Activated CD8-positive, alpha-beta T cell treated with anti-CD3 and anti-CD28 coated beads for 36 hours (primary cell): Measurements from ENCODE around the gene MEIS1. TPM values are rescaled to one million over a fixed set of nuclear protein-coding genes. Genes with fewer than 3 reads are reported as not detected.

ENCODE experiments used
- ATAC-seq: fragments of 200-7000 bp; cut with Tn5 transposase; one replicate; pipeline ENCODE4 v1.10.0; 2021; ENCODE audit warnings: mild to moderate bottlenecking, moderate library complexity
- CTCF ChIA-PET: fragments of 350-600 bp; sonication (Branson Sonifier 250); formaldehyde crosslinking; loops from one replicate; lab custom pipeline; 2021; ENCODE audit warnings: antibody characterized with exemption; lab: Charles Lee
- POLR2A ChIA-PET: fragments of 350-600 bp; sonication (Branson Sonifier 250); formaldehyde crosslinking; loops from one replicate; lab custom pipeline; 2021; ENCODE audit warnings: antibody characterized with exemption; lab: Charles Lee
- DNase-seq: peaks from one replicate; pipeline ENCODE4 v3.0.0-alpha.2; 2020
- H3K27ac Mint-ChIP-seq: one replicate; pipeline ENCODE4 v1.8.0; 2021; ENCODE audit warnings: mild to moderate bottlenecking, mixed read lengths
- H3K27me3 Mint-ChIP-seq: one replicate; pipeline ENCODE4 v1.8.0; 2021; ENCODE audit warnings: mixed read lengths
- H3K36me3 Mint-ChIP-seq: one replicate; pipeline ENCODE4 v1.8.0; 2021; ENCODE audit warnings: low read depth, mixed read lengths
- H3K4me1 Mint-ChIP-seq: one replicate; pipeline ENCODE4 v1.8.0; 2021; ENCODE audit warnings: low read depth, mixed read lengths
- H3K4me3 Mint-ChIP-seq: one replicate; pipeline ENCODE4 v1.8.0; 2021; ENCODE audit warnings: mild to moderate bottlenecking, moderate library complexity, mixed read lengths
- H3K9me3 Mint-ChIP-seq: one replicate; pipeline ENCODE4 v1.8.0; 2021; ENCODE audit warnings: mixed read lengths
- CTCF ChIP-seq: fragments of 200-600 bp; IDR thresholded peaks from one replicate; pipeline ENCODE4 v1.8.0; 2022; ENCODE audit warnings: antibody characterized with exemption, mild to moderate bottlenecking
- intact Hi-C: fragments of 100-400 bp; cut with micrococcal nuclease; formaldehyde crosslinking; loops from one replicate; pipeline ENCODE4 v1.10.0; 2022
- total RNA-seq, 2 experiments: library from RNA; stranded (reverse); gene quantifications; one replicate each; pipeline ENCODE4 v1.2.3, GENCODE V29; 2021

The MEIS1 gene
- total RNA-seq, 2 experiments from 2014 or later = not detected

- H3K36me3 Mint-ChIP-seq = no peaks in the 10 kb centered on the region
- H3K4me3 Mint-ChIP-seq = peak overlapping the region; percentile 56
- DNase-seq (no peak), ATAC-seq (no peak)
- CTCF ChIA-PET = no interaction called here
- peaks cover 77% of the 10 kb centered on the region for H3K27me3 Mint-ChIP-seq
- H3K9me3 Mint-ChIP-seq = no peaks in the 10 kb centered on the region
- peaks cover 21% of the 10 kb centered on the region for H3K4me1 Mint-ChIP-seq
- intact Hi-C loops = loop anchor here (10.0 kb wide), 1 partner anchor 1599 kb away; no protein-coding TSS in a partner anchor
- no peak overlapping the region for H3K27ac Mint-ChIP-seq
- POLR2A ChIA-PET = no interaction called here
- no peak for TF ChIP-seq CTCF
These were observed 587 bp downstream of the MEIS1 start for GRCh38 chr2:66435549-66435875.

- CTCF ChIA-PET = no interaction called here
- intact Hi-C loops = loop anchor here (10.0 kb wide), 1 partner anchor 1599 kb away; no protein-coding TSS in a partner anchor
- H3K4me1 Mint-ChIP-seq = peaks cover 21% of the 10 kb centered on the region
These were observed 1.0 kb downstream of the MEIS1 start for GRCh38 chr2:66435963-66436362.

GRCh38 chr2:66436581-66437001 is 1.7 kb downstream of the MEIS1 start:
- intact Hi-C loops = loop anchor here (10.0 kb wide), 1 partner anchor 1598 kb away; no protein-coding TSS in a partner anchor
- Mint-ChIP-seq H3K4me3 (no peak overlapping the region), H3K9me3 (no peaks in the 10 kb centered on the region), H3K4me1 (peaks cover 21% of the 10 kb centered on the region), H3K27me3 (peaks cover 77% of the 10 kb centered on the region), H3K27ac (no peak overlapping the region), H3K36me3 (no peaks in the 10 kb centered on the region)
- ChIA-PET CTCF (no interaction called here), POLR2A (no interaction called here)
- ATAC-seq = no peak
- TF ChIP-seq CTCF = no peak
- no peak for DNase-seq

More at GRCh38 chr2:66435963-66436362, 1.0 kb downstream of the MEIS1 start:
- ATAC-seq (no peak), DNase-seq (no peak)
- Mint-ChIP-seq H3K36me3 (no peaks in the 10 kb centered on the region), H3K4me3 (no peak overlapping the region), H3K27ac (no peak overlapping the region), H3K27me3 (peaks cover 77% of the 10 kb centered on the region), H3K9me3 (no peaks in the 10 kb centered on the region)
- POLR2A ChIA-PET = no interaction called here
- no peak for TF ChIP-seq CTCF

GRCh38 chr2:66437109-66437690 is 2.3 kb downstream of the MEIS1 start:
- ATAC-seq = no peak
- POLR2A ChIA-PET = no interaction called here
- Mint-ChIP-seq H3K4me3 (no peak overlapping the region), H3K36me3 (no peaks in the 10 kb centered on the region), H3K27ac (no peak overlapping the region), H3K27me3 (peaks cover 75% of the 10 kb centered on the region), H3K9me3 (no peaks in the 10 kb centered on the region), H3K4me1 (peaks cover 21% of the 10 kb centered on the region)
- intact Hi-C loops = loop anchor here (10.0 kb wide), 1 partner anchor 1598 kb away; no protein-coding TSS in a partner anchor
- no peak for TF ChIP-seq CTCF
- CTCF ChIA-PET = interaction anchor here (1.2 kb wide), 1 partner anchor 8 kb away, joined by 4 read pairs; no protein-coding TSS in a partner anchor
- no peak for DNase-seq

GRCh38 chr2:66437691-66438497 is 3.0 kb downstream of the MEIS1 start:
- Mint-ChIP-seq H3K36me3 (no peaks in the 10 kb centered on the region), H3K27ac (no peak overlapping the region), H3K27me3 (peaks cover 74% of the 10 kb centered on the region), H3K4me3 (no peak overlapping the region), H3K9me3 (no peaks in the 10 kb centered on the region), H3K4me1 (peaks cover 18% of the 10 kb centered on the region)
- CTCF ChIA-PET = interaction anchor here (1.2 kb wide), 1 partner anchor 9 kb away, joined by 4 read pairs; no protein-coding TSS in a partner anchor
- intact Hi-C loops = loop anchor here (10.0 kb wide), 1 partner anchor 1597 kb away; no protein-coding TSS in a partner anchor
- no peak for TF ChIP-seq CTCF
- POLR2A ChIA-PET = no interaction called here
- DNase-seq (no peak), ATAC-seq (no peak)
